Measurements from ENCODE around the gene FASTK.

Gene FASTK

GRCh38 chr7:151038951-151039849, 41.4 kb downstream of the FASTK start:
- ChIA-PET CTCF (interaction anchor here (0.6 to 1.0 kb wide), 3 partner anchors 11 to 77 kb away, joined by 3 to 4 read pairs (median 3); partner anchors contain the start of gene ABCB8), POLR2A (interaction anchor here (0.7 to 3.8 kb wide), 6 partner anchors 11 to 44 kb away, joined by 3 to 23 read pairs (median 4); partner anchors contain the start of genes ABCB8, FASTK, SLC4A2 and TMUB1)
- peak; percentile 72 for DNase-seq (ENCODE audit: extremely low spot score)
- TF ChIP-seq NFRKB (IDR thresholded peaks at IDR 0.05) (no peak), ZNF384 (IDR thresholded peaks at IDR 0.05) (no peak), ARNT (IDR thresholded peaks at IDR 0.05) (no peak), CTBP1 (IDR thresholded peaks at IDR 0.05; ENCODE audit: borderline replicate concordance) (no peak), HDGF (IDR thresholded peaks at IDR 0.05; ENCODE audit: borderline replicate concordance) (no peak), ELF4 (IDR thresholded peaks at IDR 0.05) (no peak), SUZ12 (IDR thresholded peaks at IDR 0.05) (no peak), FOXA1 (IDR thresholded peaks at IDR 0.05) (no peak), FOXM1 (IDR thresholded peaks at IDR 0.05; ENCODE audit: borderline replicate concordance) (no peak), PKNOX1 (IDR thresholded peaks at IDR 0.05) (no peak), LEF1 (IDR thresholded peaks at IDR 0.05; ENCODE audit: borderline replicate concordance) (no peak), BHLHE40 (IDR thresholded peaks at IDR 0.05; ENCODE audit: borderline replicate concordance) (no peak), FOXK2 (IDR thresholded peaks at IDR 0.05) (no peak), TARDBP (IDR thresholded peaks at IDR 0.05) (no peak), L3MBTL2 (conservative IDR thresholded peaks at IDR 0.05) (no peak)

- ChIA-PET CTCF (no interaction called here), POLR2A (interaction anchor here (1.3 kb wide), 1 partner anchor 21 kb away, joined by 3 read pairs; no protein-coding TSS in a partner anchor)
- DNase-seq (ENCODE audit: extremely low spot score): no peak
- TF ChIP-seq L3MBTL2 (conservative IDR thresholded peaks at IDR 0.05) (no peak), BHLHE40 (IDR thresholded peaks at IDR 0.05; ENCODE audit: borderline replicate concordance) (no peak), HDGF (IDR thresholded peaks at IDR 0.05; ENCODE audit: borderline replicate concordance) (no peak), ARNT (IDR thresholded peaks at IDR 0.05) (no peak), FOXK2 (IDR thresholded peaks at IDR 0.05) (no peak), TARDBP (IDR thresholded peaks at IDR 0.05) (no peak), FOXA1 (IDR thresholded peaks at IDR 0.05) (no peak), ELF4 (IDR thresholded peaks at IDR 0.05) (no peak), SUZ12 (IDR thresholded peaks at IDR 0.05) (no peak), LEF1 (IDR thresholded peaks at IDR 0.05; ENCODE audit: borderline replicate concordance) (no peak), CTBP1 (IDR thresholded peaks at IDR 0.05; ENCODE audit: borderline replicate concordance) (no peak), SP1 (IDR thresholded peaks at IDR 0.05) (no peak), NFRKB (IDR thresholded peaks at IDR 0.05) (no peak), FOXM1 (IDR thresholded peaks at IDR 0.05; ENCODE audit: borderline replicate concordance) (no peak)
Measured at GRCh38 chr7:151035902-151036301, 44.7 kb downstream of the FASTK start.

GRCh38 chr7:151035026-151035717, 45.4 kb downstream of the FASTK start:
- POLR2A ChIA-PET: no interaction called here

GRCh38 chr7:151034312-151035025, 46.1 kb downstream of the FASTK start:
- ChIA-PET CTCF (no interaction called here), POLR2A (no interaction called here)
- TF ChIP-seq FOXM1 (IDR thresholded peaks at IDR 0.05; ENCODE audit: borderline replicate concordance) (no peak), ELF4 (IDR thresholded peaks at IDR 0.05) (no peak), NFRKB (IDR thresholded peaks at IDR 0.05) (no peak), PKNOX1 (IDR thresholded peaks at IDR 0.05) (no peak), L3MBTL2 (conservative IDR thresholded peaks at IDR 0.05) (no peak), TARDBP (IDR thresholded peaks at IDR 0.05) (no peak), FOXK2 (IDR thresholded peaks at IDR 0.05) (no peak), HDGF (IDR thresholded peaks at IDR 0.05; ENCODE audit: borderline replicate concordance) (no peak), BHLHE40 (IDR thresholded peaks at IDR 0.05; ENCODE audit: borderline replicate concordance) (no peak), CTBP1 (IDR thresholded peaks at IDR 0.05; ENCODE audit: borderline replicate concordance) (no peak), SP1 (IDR thresholded peaks at IDR 0.05) (no peak), ARNT (IDR thresholded peaks at IDR 0.05) (no peak), LEF1 (IDR thresholded peaks at IDR 0.05; ENCODE audit: borderline replicate concordance) (no peak), SUZ12 (IDR thresholded peaks at IDR 0.05) (no peak)
- no peak for DNase-seq (ENCODE audit: extremely low spot score)

More at GRCh38 chr7:151035026-151035717, 45.4 kb downstream of the FASTK start:
- no peak for TF ChIP-seq CTBP1 (IDR thresholded peaks at IDR 0.05; ENCODE audit: borderline replicate concordance)
- TF ChIP-seq FOXM1 (IDR thresholded peaks at IDR 0.05; ENCODE audit: borderline replicate concordance): no peak
- no peak for TF ChIP-seq HDGF (IDR thresholded peaks at IDR 0.05; ENCODE audit: borderline replicate concordance)
- TF ChIP-seq FOXK2 (IDR thresholded peaks at IDR 0.05): no peak
- TF ChIP-seq SUZ12 (IDR thresholded peaks at IDR 0.05): no peak
- no peak for TF ChIP-seq L3MBTL2 (conservative IDR thresholded peaks at IDR 0.05)
- no peak for TF ChIP-seq FOXA1 (IDR thresholded peaks at IDR 0.05)
- no peak for TF ChIP-seq LEF1 (IDR thresholded peaks at IDR 0.05; ENCODE audit: borderline replicate concordance)
- no peak for TF ChIP-seq TARDBP (IDR thresholded peaks at IDR 0.05)
- no peak for TF ChIP-seq NFRKB (IDR thresholded peaks at IDR 0.05)
- TF ChIP-seq BHLHE40 (IDR thresholded peaks at IDR 0.05; ENCODE audit: borderline replicate concordance): no peak
- TF ChIP-seq ELF4 (IDR thresholded peaks at IDR 0.05): no peak
- no peak for TF ChIP-seq PKNOX1 (IDR thresholded peaks at IDR 0.05)
- no peak for TF ChIP-seq ZNF384 (IDR thresholded peaks at IDR 0.05)
- no peak for TF ChIP-seq ARNT (IDR thresholded peaks at IDR 0.05)
- TF ChIP-seq SP1 (IDR thresholded peaks at IDR 0.05): no peak
- CTCF ChIA-PET: no interaction called here
- DNase-seq (ENCODE audit: extremely low spot score): no peak

Data from HEK293T (cell line).